ENCODE results near the gene MAFF.

The MAFF gene

GRCh38 chr22:38184788-38185187 lies 17.0 kb upstream of the MAFF start:
- no peak for DNase-seq (ENCODE audit: low spot score)
- no CpG with 5 or more reads among the region's 7 CpGs for WGBS, 2 donors (ENCODE audit: extremely low coverage in 2 of 2, insufficient read length in 2 of 2, insufficient replicate concordance in 1 of 2)

GRCh38 chr22:38186429-38186828 lies 15.4 kb upstream of the MAFF start:
- Histone ChIP-seq H3K4me2 (ENCODE audit: insufficient read depth, low read length, poor library complexity, severe bottlenecking) (no peak overlapping the region), H2BK15ac (ENCODE audit: low read length) (no peak overlapping the region), H4K8ac (ENCODE audit: low read depth, low read length) (no peak overlapping the region), H3K9ac (ENCODE audit: low read depth, low read length, poor library complexity) (no peak overlapping the region), H3K27ac (replicated peaks; ENCODE audit: low read length) (no peak overlapping the region), H3K36me3 (replicated peaks in 1 of 2; ENCODE audit: control insufficient read depth in 2 of 2, insufficient read depth in 2 of 2, low read length in 2 of 2) (no peaks in the 10 kb centered on the region), H3K23ac (ENCODE audit: low read depth, low read length, poor library complexity) (no peak overlapping the region), H2BK12ac (ENCODE audit: low read length) (no peak overlapping the region), H4K91ac (ENCODE audit: low read depth, low read length, poor library complexity) (no peak overlapping the region), H3K18ac (ENCODE audit: low read length) (no peak overlapping the region), H2BK5ac (ENCODE audit: low read length) (no peak overlapping the region), H2AFZ (ENCODE audit: low read length) (no peak overlapping the region), H3K9me3 (replicated peaks in 1 of 2; ENCODE audit: control insufficient read depth in 2 of 2, insufficient read depth in 1 of 2, low read depth in 1 of 2, low read length in 2 of 2) (no peaks in the 10 kb centered on the region), H2AK5ac (ENCODE audit: low read depth, low read length) (no peak overlapping the region), H3K27me3 (ENCODE audit: control insufficient read depth in 3 of 3, insufficient read depth in 3 of 3, low read depth in 1 of 3, low read length in 3 of 3) (no peaks in the 10 kb centered on the region), H3K4ac (ENCODE audit: low read length) (no peak overlapping the region), H3K4me1 (ENCODE audit: control insufficient read depth in 2 of 2, insufficient read depth in 1 of 2, low read depth in 1 of 2, low read length in 2 of 2) (peaks cover 0 to 2% of the 10 kb centered on the region in 2 donors), H2BK120ac (ENCODE audit: low read depth, low read length) (no peak overlapping the region), H3K79me1 (ENCODE audit: low read depth, low read length) (no peaks in the 10 kb centered on the region), H3K14ac (ENCODE audit: low read length) (no peak overlapping the region), H3K4me3 (ENCODE audit: low read length in 2 of 2) (no peak overlapping the region)
- no CpG with 5 or more reads among the region's 5 CpGs for WGBS, 2 donors (ENCODE audit: extremely low coverage in 2 of 2, insufficient read length in 2 of 2, insufficient replicate concordance in 1 of 2)
- no peak for DNase-seq (ENCODE audit: low spot score)

More at GRCh38 chr22:38184788-38185187, 17.0 kb upstream of the MAFF start:
- Histone ChIP-seq H2AK5ac (ENCODE audit: low read depth, low read length) (no peak overlapping the region), H3K79me1 (ENCODE audit: low read depth, low read length) (no peaks in the 10 kb centered on the region), H2BK120ac (ENCODE audit: low read depth, low read length) (no peak overlapping the region), H3K18ac (ENCODE audit: low read length) (no peak overlapping the region), H3K4me3 (ENCODE audit: low read length in 2 of 2) (no peak overlapping the region), H2BK12ac (ENCODE audit: low read length) (no peak overlapping the region), H2BK5ac (ENCODE audit: low read length) (no peak overlapping the region), H2AFZ (ENCODE audit: low read length) (peak overlapping the region; percentile 56), H3K9ac (ENCODE audit: low read depth, low read length, poor library complexity) (no peak overlapping the region), H3K14ac (ENCODE audit: low read length) (no peak overlapping the region), H3K27me3 (ENCODE audit: control insufficient read depth in 3 of 3, insufficient read depth in 3 of 3, low read depth in 1 of 3, low read length in 3 of 3) (no peaks in the 10 kb centered on the region), H3K36me3 (replicated peaks in 1 of 2; ENCODE audit: control insufficient read depth in 2 of 2, insufficient read depth in 2 of 2, low read length in 2 of 2) (no peaks in the 10 kb centered on the region), H3K9me3 (replicated peaks in 1 of 2; ENCODE audit: control insufficient read depth in 2 of 2, insufficient read depth in 1 of 2, low read depth in 1 of 2, low read length in 2 of 2) (no peaks in the 10 kb centered on the region), H2BK15ac (ENCODE audit: low read length) (no peak overlapping the region), H3K23ac (ENCODE audit: low read depth, low read length, poor library complexity) (no peak overlapping the region), H4K8ac (ENCODE audit: low read depth, low read length) (no peak overlapping the region), H4K91ac (ENCODE audit: low read depth, low read length, poor library complexity) (no peak overlapping the region), H3K4me2 (ENCODE audit: insufficient read depth, low read length, poor library complexity, severe bottlenecking) (no peak overlapping the region), H3K4me1 (ENCODE audit: control insufficient read depth in 2 of 2, insufficient read depth in 1 of 2, low read depth in 1 of 2, low read length in 2 of 2) (peaks cover 10 to 15% of the 10 kb centered on the region in 2 donors), H3K27ac (replicated peaks; ENCODE audit: low read length) (no peak overlapping the region), H3K4ac (ENCODE audit: low read length) (no peak overlapping the region)

GRCh38 chr22:38187413-38188212 lies 14.2 kb upstream of the MAFF start:
- no peak overlapping the region for H4K8ac ChIP-seq (ENCODE audit: low read depth, low read length)
- H2BK12ac ChIP-seq (ENCODE audit: low read length) = no peak overlapping the region
- H2AK5ac ChIP-seq (ENCODE audit: low read depth, low read length) = no peak overlapping the region
- H2AFZ ChIP-seq (ENCODE audit: low read length) = peak overlapping the region; percentile 9
- no peak overlapping the region for H2BK120ac ChIP-seq (ENCODE audit: low read depth, low read length)
- no peaks in the 10 kb centered on the region for H3K36me3 ChIP-seq (replicated peaks in 1 of 2; ENCODE audit: control insufficient read depth in 2 of 2, insufficient read depth in 2 of 2, low read length in 2 of 2)
- no peak overlapping the region for H2BK5ac ChIP-seq (ENCODE audit: low read length)
- H3K14ac ChIP-seq (ENCODE audit: low read length) = no peak overlapping the region
- H3K4ac ChIP-seq (ENCODE audit: low read length) = no peak overlapping the region
- no peaks in the 10 kb centered on the region for H3K27me3 ChIP-seq (ENCODE audit: control insufficient read depth in 3 of 3, insufficient read depth in 3 of 3, low read depth in 1 of 3, low read length in 3 of 3)
- no peaks in the 10 kb centered on the region for H3K79me1 ChIP-seq (ENCODE audit: low read depth, low read length)
- no peak overlapping the region for H3K23ac ChIP-seq (ENCODE audit: low read depth, low read length, poor library complexity)
- H3K9ac ChIP-seq (ENCODE audit: low read depth, low read length, poor library complexity) = no peak overlapping the region
- whole genome bisulfite sequencing, 2 donors (ENCODE audit: extremely low coverage in 2 of 2, insufficient read length in 2 of 2, insufficient replicate concordance in 1 of 2) = no CpG with 5 or more reads among the region's 10 CpGs
- H3K4me1 ChIP-seq (ENCODE audit: control insufficient read depth in 2 of 2, insufficient read depth in 1 of 2, low read depth in 1 of 2, low read length in 2 of 2) = peaks cover 0 to 3% of the 10 kb centered on the region in 2 donors
- DNase-seq (ENCODE audit: low spot score) = no peak
- H3K18ac ChIP-seq (ENCODE audit: low read length) = no peak overlapping the region
- no peak overlapping the region for H2BK15ac ChIP-seq (ENCODE audit: low read length)
- H3K27ac ChIP-seq (replicated peaks; ENCODE audit: low read length) = no peak overlapping the region
- H4K91ac ChIP-seq (ENCODE audit: low read depth, low read length, poor library complexity) = no peak overlapping the region
- H3K9me3 ChIP-seq (replicated peaks in 1 of 2; ENCODE audit: control insufficient read depth in 2 of 2, insufficient read depth in 1 of 2, low read depth in 1 of 2, low read length in 2 of 2) = no peaks in the 10 kb centered on the region
- no peak overlapping the region for H3K4me3 ChIP-seq (ENCODE audit: low read length in 2 of 2)
- H3K4me2 ChIP-seq (ENCODE audit: insufficient read depth, low read length, poor library complexity, severe bottlenecking) = no peak overlapping the region

- no peak overlapping the region for H3K14ac ChIP-seq (ENCODE audit: low read length)
- H3K23ac ChIP-seq (ENCODE audit: low read depth, low read length, poor library complexity) = no peak overlapping the region
- no peak overlapping the region for H4K8ac ChIP-seq (ENCODE audit: low read depth, low read length)
- peaks cover 0 to 3% of the 10 kb centered on the region in 2 donors for H3K4me1 ChIP-seq (ENCODE audit: control insufficient read depth in 2 of 2, insufficient read depth in 1 of 2, low read depth in 1 of 2, low read length in 2 of 2)
- no peak overlapping the region for H4K91ac ChIP-seq (ENCODE audit: low read depth, low read length, poor library complexity)
- H3K79me1 ChIP-seq (ENCODE audit: low read depth, low read length) = no peaks in the 10 kb centered on the region
- H2AFZ ChIP-seq (ENCODE audit: low read length) = no peak overlapping the region
- H3K27me3 ChIP-seq (ENCODE audit: control insufficient read depth in 3 of 3, insufficient read depth in 3 of 3, low read depth in 1 of 3, low read length in 3 of 3) = no peaks in the 10 kb centered on the region
- no peak overlapping the region for H2BK120ac ChIP-seq (ENCODE audit: low read depth, low read length)
- H3K9me3 ChIP-seq (replicated peaks in 1 of 2; ENCODE audit: control insufficient read depth in 2 of 2, insufficient read depth in 1 of 2, low read depth in 1 of 2, low read length in 2 of 2) = no peaks in the 10 kb centered on the region
- H3K9ac ChIP-seq (ENCODE audit: low read depth, low read length, poor library complexity) = no peak overlapping the region
- H3K4me3 ChIP-seq (ENCODE audit: low read length in 2 of 2) = no peak overlapping the region
- H2AK5ac ChIP-seq (ENCODE audit: low read depth, low read length) = no peak overlapping the region
- H3K36me3 ChIP-seq (replicated peaks in 1 of 2; ENCODE audit: control insufficient read depth in 2 of 2, insufficient read depth in 2 of 2, low read length in 2 of 2) = no peaks in the 10 kb centered on the region
- no peak overlapping the region for H3K27ac ChIP-seq (replicated peaks; ENCODE audit: low read length)
- H2BK15ac ChIP-seq (ENCODE audit: low read length) = no peak overlapping the region
- no peak overlapping the region for H3K18ac ChIP-seq (ENCODE audit: low read length)
- no peak overlapping the region for H2BK5ac ChIP-seq (ENCODE audit: low read length)
- DNase-seq (ENCODE audit: low spot score) = no peak
- H3K4ac ChIP-seq (ENCODE audit: low read length) = no peak overlapping the region
- WGBS, 2 donors (ENCODE audit: extremely low coverage in 2 of 2, insufficient read length in 2 of 2, insufficient replicate concordance in 1 of 2) = 100% methylated on average over 1 of the region's 3 CpGs; no CpG with 5 or more reads in 1 of the 2 donors
- no peak overlapping the region for H2BK12ac ChIP-seq (ENCODE audit: low read length)
- H3K4me2 ChIP-seq (ENCODE audit: insufficient read depth, low read length, poor library complexity, severe bottlenecking) = no peak overlapping the region
Observed at GRCh38 chr22:38189104-38189503, 12.7 kb upstream of the MAFF start.
